Activated T-cell treated with anti-CD3 and anti-CD28 coated beads for 24 hours (primary cell): Measurements from ENCODE around the gene RETSAT.
"Not testable (repeated sequence)": the region's sequence is repeated elsewhere in the genome, so short reads cannot be mapped to it uniquely, and the experiment has no call there.

Experiments
- DNase-seq: peaks from one replicate; pipeline ENCODE4 v3.0.0-alpha.2; 2020; ENCODE audit warnings: low read depth

Gene RETSAT

GRCh38 chr2:85378257-85378656, 23.9 kb upstream of the RETSAT start:
- DNase-seq: no peak

DNA sequence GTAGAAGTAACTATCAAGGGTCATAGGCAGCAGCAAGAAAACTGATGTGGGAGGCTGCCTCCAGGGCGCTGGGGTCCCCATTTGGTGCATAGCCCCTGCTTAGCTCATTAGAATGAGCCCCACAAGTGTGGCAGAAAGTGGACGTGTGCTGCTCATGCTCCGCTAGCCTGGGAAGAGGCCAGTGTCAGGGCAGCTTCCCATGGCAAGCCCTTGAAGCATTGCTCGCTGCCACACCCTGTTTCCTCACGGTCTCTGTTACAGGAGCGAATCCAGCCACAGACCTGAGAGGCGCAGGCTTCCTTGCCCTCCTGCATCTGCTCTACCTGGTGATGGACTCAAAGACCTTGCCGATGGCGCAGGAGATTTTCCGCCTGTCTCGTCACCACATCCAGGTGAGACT, 22.8 kb upstream of the RETSAT start:
- DNase-seq: no peak

DNA sequence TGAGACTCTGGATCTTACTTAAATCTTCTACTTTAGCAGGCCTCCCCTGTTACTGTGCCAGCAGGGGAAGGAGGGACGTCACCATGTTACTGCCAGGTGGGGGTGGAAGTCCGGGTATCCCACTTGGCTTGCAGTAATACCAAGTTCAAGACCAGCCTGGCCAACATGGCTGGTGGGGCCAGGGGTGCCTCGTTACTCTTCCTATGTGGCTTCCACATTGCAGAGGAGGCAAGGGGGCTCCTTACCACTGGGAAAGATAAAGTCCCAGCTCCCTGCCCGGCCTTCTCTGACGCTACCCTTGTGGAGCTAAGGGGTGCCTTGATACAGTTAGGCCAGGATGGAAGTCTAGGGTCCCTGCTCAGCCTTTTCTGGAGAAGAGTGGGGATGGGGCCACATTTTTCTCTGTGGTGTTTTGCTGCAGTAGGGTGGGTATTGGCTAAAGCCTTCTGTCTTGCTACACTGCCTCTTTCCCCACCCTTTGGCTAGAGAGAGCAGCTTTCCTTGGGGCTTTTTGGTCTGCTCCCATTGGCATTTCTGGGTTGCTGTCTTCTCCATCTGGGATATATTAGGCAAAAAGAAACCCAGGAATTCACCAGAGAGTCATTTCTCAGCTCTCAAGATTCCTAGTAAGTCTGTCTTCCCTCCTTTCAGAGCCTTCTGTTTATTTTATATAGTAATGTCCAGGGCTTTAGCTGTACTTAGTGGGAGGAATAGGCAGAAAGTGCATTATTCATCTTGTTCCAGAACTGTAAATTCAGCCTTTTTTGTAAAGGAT, 22.1 kb upstream of the RETSAT start:
- DNase-seq: no peak

DNA sequence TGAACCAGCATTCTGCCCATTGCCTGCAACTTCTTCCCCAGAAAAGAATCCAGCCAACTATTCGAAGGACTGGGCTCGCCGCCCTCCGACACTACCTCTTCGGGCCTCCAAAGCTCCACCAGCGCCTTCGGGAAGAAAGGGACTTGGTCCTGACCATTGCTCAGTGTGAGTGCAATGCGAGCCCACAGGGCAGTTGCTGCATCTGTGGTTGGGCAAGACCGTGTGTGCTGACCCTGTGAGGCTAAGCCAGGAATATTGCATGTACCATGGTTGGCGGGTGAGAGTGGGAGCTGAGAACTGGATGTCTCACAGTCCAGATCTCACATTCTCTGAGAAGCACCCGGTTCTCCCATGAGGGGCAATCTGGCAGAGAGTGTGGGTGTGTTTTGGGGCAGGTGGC, 16.7 kb upstream of the RETSAT start:
- no peak for DNase-seq

DNA sequence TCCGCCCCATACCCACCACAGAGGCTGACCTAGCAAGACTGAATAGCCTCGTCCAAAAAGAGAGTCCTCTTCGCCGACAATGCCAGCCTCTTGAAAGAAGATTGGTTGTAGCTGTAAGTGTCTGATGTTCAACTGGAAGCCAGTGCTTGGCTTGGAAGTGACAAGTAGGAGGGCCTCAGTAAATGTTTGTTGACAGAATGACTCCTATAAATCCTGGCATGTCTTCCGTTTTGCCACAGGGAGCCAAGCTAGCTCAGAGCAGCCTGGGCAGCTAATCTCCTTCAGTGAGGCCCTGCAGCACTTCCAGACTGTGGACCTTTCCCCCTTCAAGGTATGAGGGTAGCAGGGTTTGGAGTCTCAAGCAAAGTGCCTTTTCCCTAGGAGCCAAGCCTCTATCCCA, 15.2 kb upstream of the RETSAT start:
- DNase-seq: no peak

GRCh38 chr2:85368921-85369320, 14.6 kb upstream of the RETSAT start:
- no peak for DNase-seq

- DNase-seq: no peak
These were observed 12.9 kb upstream of the RETSAT start for GRCh38 chr2:85367180-85367579.

- DNase-seq: not testable (repeated sequence)
These were observed 8.5 kb upstream of the RETSAT start for GRCh38 chr2:85362653-85363387.

GRCh38 chr2:85357736-85358135, 3.4 kb upstream of the RETSAT start:
- DNase-seq: no peak

GRCh38 chr2:85356186-85356585, 1.9 kb upstream of the RETSAT start:
- DNase-seq: no peak

DNA sequence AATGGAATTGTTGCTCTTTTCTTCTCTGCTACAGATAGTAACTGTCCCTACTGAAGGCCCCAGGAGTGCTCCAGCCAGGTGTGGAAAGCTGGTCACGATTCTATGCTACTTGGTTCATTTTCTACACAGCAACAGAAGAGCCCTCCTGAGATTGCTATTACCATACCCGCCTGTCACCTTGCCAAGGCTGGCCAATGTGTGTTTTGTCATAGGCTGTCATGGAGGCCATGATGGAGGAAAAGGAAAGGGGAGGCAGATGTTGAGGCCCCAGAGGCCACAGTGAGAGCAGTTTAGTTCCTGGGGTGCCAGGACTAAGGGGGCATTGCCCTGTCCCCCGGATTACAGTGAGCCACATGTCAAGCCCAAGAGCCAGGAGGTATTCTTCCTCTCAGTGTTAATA, 1.2 kb upstream of the RETSAT start:
- DNase-seq: no peak

GRCh38 chr2:85355073-85355410, 714 bp upstream of the RETSAT start:
- no peak for DNase-seq

- DNase-seq: peak; percentile 1
These were observed 447 bp downstream of the RETSAT start for GRCh38 chr2:85353876-85354285.

DNA sequence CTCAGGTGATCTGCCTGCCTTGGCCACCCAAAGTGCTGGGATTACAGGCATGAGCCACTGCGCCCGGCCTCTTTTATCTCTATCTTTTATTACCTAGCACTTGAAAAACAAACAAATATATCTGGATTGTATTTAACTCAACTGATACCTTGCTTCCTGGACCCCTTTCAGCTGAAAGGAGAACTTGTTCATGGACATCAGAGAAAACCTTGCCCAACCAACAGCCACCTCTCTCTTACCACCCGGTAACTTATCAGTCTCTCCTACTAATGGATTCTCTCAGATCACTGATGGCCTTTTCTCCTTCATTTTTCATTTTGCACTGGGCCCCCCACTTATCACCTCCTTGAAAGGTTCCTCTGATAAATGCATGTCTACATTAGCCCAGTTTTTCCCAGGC, 6.7 kb downstream of the RETSAT start:
- no peak for DNase-seq

GRCh38 chr2:85344356-85344954, 9.9 kb downstream of the RETSAT start:
- DNase-seq: no peak

DNA sequence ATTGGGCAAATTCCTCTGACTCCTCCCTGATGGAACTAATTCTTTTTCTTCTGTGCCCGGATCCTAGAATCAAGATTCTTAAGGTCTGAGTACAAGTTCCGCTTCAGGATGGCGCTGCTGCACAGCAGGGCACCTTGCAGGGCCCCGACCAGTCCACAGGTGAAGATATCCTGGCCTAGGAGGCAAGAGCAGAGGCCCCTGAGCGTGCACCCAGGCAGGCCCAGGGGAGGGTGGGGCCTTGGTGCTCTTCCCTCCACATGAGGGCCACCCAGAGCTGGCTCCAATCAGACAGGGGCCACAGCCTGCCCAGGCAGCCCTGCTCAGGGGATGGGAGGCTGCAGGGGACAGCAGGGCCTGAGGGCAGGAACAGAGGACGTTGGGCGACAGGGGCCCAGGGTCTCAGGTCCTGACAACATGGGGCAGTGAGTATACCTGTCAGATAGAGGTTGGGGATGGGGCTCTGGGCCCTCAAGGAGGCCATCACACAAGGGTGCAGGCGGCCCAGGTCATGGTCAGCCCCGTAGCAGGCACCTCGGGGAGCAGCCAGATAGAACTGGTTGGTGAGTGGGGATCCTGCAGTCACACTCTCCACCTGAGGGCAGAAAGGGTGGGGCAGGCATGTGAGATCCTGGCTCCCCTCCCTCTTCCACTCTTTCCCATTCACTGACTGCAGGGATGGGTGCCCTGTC, 11.0 kb downstream of the RETSAT start:
- DNase-seq: not testable (repeated sequence)

DNA sequence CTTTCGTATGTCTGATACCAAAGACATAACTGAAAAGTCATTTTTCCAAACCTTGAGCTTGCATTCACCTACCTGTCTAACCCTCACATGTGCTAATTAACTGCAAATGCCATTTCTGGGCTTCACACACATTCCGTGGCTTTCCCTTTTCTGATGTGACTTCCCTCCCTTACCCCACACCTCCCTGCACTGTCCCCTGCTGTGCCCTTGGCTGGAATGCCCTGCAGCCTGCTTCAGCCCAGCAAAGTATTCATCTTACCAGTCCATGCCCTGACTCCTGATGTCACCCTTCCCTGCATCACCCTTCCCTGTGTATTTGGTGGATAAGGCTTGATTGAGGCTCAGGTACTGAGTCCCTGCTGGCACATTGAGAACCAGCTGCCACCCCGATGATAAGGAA, 12.2 kb downstream of the RETSAT start:
- DNase-seq: no peak

DNA sequence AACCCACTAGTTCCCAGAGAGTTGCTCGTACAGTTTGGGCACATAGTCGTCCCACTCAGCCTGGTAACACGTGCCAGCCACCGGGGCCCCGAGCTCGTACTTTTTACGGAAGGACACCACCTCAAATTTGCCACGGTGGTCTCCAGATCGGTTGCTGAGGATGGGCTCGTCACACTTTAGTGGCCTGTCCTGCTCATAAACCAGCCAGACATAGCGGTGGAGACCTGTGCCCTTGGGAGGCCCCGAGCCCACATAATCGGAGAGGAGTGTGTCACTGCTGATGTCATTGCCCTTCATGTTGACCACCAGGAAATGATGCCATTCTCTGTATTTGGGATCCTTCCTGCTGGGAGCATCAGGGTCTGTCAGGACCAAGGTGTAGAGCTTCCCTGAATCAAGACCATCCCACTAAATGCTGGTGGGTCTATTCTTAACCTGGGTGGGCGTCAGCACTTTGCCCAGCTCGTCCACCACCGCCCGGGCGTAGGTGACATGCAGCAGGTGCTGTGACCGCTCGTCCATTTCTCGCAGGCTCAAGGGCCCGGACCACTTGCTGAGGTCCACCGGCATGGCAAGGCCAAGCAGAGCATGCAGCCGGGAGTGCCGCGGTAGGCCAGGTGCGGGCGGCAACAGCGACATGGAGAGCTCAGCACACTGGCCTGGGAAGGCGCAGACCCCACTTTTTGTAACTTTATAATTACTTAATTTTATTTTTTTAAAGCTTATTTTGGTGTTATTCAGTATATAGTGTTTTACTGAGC, 12.9 kb downstream of the RETSAT start:
- no peak for DNase-seq

DNA sequence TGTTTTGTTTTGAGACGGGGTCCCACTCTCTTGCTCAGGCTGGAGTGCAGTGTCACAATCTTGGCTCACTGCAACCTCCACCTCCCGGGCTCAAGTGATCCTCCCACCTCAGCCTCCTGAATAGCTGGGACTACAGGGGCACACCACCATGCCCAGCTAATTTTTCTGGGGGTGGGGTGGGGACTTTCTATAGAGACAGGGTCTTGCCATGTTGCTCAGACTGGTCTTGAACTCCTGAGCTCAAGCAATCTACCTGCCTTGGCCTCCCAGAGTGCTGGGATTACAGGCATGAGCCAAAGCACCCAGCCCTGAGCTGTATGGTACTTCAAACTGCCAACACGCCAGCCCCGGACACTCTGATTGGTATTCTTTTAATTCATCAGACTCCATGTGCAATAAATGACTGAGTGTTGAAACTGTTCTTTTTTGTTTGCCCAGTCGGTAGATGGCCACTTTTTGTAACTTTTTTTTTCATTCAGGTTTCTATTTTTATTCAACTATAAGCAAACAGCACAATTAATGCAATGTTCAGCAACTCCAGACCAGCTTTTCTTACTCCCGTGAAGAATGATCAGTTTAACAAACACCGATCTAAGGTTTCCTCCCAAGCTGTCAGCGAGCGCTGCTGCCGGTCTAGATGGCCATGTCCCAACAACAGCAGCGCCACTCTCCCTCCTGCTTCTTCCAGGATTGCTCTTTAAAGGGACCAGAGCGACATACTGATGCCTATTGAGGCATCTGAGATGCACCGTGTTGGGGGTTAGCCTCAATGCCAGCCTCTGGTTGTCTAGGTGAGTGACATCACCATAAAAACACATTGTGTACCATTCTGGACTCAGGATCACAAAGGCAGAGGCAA, 14.1 kb downstream of the RETSAT start:
- DNase-seq: no peak

DNA sequence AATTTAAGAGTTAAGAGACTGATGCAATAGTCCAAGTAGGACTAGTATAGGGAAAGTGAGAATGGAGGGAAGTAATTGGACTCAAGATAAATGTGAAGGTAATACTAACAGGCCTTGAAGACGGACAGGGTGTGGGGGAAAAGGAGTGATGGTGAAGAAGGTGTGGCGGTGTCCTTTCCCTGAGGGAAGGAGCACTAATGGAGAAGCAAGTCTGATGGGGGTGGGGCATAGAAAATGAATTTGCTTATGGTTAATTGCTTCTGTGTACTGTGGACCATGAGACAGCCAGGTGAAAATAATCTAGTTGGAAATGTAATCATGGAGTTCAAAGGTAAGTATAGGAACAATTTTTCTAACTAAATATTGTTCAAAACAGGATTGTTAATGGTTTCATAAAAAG, 19.4 kb downstream of the RETSAT start:
- no peak for DNase-seq

DNA sequence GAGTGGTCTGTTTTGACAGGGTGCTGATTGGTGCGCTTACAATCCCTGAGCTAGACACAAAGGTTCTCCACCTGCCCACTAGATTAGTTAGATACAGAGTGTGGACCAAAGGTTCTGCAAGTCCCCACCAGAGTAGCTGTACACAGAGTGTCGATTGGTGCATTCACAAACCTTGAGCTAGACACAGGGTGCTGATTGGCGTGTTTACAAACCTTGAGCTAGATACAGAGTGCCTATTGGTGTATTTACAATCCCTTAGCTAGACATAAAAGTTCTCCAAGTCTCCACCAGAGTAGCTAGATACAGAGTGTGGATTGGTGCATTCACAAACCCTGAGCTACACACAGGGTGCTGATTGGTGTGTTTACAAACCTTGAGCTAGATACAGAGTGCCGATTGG, 20.5 kb downstream of the RETSAT start:
- DNase-seq: not testable (repeated sequence)
